Activated CD8-positive, alpha-beta memory T cell treated with anti-CD3 and anti-CD28 coated beads, Interleukin-2, amount 50 U/mL, for 4 hours (primary cell): ENCODE results near the gene NCKAP5.

Experiments used
- DNase-seq: peaks from one replicate; pipeline ENCODE4 v3.0.0-alpha.2; 2020

The NCKAP5 gene

DNA sequence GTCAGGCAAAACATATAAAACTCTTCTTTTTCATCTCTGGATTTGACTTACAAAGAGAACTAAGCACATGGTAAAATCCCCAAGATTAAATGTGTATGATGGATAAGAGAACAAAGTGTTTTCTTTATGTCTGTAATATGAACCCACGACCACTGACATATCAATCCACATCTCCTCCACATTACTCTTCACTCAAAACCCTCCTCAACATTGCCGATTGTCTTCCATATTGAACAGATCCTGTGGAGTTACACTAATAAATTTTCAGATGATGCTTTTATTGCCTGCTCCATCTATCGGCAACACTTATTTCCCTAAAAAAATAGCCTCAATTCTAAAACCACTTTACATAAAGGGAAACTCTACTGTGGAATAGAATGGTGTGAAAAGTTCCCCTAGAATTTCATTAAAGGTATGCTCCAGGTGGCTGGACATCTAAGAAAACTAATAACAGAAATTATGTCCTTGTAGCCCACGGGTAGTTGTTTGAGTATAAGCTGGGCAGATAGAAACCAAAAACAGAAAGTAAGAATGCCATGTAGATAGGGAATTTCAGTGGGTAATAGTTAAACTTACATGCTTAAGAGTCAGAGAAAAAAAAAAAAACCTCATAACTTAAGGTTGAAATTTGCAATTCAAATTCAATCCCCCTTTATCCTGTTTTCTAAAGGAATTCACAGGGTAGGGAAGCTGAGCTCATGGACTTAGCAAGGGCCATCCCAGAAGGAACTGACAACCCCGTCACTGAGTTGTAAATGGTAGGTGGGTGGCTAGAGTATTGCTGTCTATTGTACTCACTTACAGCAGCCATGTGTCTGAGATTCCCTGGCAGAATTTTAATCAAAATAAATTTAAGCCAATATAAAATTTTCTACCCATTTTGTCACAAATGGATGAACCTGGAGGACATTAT is 592.8 kb downstream of the NCKAP5 start:
- DNase-seq = no peak

DNA sequence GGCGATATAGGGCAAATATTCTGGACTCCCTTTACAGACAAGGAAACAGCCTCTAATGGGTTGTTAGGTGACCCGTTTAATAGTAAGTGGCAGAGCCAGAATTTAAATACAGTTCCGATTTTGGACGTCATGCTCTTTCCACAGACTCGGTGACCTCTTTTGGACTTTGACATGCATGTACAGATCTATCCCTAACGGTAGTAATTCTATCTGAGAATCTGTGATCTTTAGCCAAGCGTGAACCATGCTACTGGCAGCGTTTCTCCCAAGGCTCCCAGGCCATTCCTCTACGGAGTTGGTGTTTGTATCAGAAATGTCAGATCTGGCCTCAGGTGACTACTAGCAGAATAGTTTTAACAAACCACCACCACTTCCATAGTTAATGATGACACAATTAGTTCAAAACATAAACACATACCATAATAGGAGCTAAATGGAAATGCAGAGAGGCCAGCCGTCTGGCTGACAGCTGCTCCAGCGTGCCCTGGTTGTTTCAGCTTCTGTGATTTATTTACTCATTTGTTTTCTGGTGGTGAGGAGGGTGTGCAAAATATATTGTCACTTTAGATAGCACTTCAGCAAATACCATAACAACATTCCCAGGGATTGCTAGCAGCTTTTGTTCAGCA is 593.7 kb downstream of the NCKAP5 start:
- DNase-seq = no peak

DNA sequence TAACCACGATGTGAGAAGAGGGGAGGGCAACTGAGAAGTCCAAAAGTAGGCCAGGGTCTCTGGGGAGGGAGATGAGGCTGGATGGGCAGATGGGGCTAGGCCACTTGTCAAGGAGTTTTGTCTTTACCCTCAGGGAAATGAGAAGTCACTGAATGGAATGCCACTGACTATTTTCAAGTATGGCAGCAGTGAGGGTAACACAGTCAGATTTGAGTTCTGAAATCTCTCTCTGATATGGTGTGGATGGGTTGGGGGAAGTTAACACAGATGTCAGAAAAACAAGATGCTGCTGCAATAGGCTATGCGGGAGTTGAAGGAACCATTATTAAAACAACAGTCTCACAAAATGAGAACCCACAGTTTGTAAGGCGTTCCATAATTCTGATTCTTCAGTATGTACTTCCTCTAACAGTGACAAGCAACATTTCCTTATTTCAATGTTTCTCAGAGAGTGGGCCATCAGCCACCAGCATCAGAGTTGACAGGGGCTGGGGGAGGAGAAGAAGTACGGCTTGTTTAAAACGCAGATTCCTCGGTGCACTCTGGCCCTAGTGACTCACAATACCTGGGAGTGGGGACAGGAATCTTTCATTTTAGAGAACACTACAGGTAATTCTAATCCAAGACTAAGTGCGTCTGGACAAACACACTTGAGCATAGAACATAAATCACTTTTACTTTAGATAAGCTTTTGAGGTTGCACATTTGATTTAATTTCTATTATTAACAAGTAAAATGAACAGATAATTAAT is 596.8 kb downstream of the NCKAP5 start:
- DNase-seq = no peak

DNA sequence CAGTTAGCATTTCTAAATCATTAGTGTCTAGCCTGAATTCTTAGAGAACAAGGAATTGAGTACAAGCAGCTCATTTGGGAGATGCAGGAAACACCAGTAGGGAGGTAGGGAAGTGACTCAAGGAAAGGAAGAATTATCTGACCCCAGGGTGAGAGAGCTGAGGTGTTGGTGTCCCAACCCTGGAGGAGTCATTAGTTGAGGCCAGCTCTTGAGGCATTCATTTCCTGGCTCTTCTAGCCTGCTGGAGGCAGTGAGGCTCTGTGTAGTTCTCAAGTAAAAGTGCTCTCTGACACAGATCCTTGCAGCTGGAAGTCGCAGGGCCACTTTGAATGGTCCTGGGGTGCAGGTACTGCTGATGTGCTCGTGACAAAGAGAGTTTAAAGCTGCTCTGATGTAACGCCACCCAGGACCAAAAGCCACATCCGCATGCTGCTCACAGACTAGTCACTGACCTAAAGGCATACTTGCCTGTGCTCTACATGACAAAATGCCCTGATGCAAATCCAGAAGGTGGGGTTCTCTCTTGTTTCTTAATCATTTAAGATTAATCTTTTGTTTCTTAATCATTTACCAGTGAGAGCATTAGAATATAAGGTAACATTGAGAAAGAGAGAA is 598.8 kb downstream of the NCKAP5 start:
- no peak for DNase-seq

DNA sequence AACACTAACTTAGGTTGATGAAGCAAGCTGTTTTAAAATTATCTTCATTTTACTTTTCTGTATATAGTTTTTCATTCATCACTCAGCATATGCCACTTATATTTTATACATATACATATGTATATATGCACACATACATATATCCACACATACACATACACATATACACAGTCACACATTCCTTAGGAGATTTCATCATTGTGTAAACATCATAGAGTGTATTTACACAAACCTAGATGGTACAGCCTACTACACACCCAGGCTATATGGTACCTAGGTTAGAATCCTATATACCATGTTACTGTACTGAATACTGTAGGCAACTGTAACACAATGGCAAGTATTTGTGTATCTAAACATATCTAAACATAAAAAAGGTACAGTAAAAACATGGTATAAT is 602.8 kb downstream of the NCKAP5 start:
- DNase-seq = no peak

DNA sequence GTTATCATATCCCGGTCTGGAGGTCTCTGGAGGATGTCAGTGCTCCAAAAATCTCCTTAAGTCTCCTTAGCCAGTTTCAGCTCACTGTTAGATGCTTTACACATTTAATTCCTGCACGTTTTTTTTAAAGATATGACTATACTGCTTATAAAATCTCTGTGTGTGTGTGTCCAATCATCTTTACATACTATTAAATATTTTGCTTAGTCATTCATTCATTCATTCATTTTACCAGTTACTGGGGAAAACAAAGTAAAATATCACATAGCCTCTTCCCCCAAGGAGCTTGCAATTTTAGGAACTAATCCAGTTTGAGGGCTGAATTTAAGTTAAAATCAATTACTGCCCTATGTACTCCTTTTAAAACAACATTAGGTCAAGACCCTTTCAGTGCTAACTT is 605.1 kb downstream of the NCKAP5 start:
- no peak for DNase-seq

DNA sequence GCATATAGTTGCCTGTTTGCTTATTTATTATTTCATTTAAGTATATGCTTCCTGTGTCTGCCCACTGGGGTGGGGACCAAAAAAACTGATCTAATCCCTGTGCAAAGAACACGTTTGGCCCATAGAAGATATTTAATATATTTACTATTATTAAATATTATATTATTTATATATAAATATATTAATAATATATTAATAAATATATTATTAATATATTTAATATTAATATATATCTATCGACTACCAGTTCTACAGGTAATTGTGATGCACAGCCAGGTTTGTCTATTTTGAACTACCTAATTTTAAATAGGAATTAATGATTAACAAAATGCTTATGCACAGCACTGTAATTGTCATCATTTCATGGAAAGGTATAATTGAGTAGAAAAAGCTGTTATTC is 609.4 kb downstream of the NCKAP5 start:
- DNase-seq = no peak

DNA sequence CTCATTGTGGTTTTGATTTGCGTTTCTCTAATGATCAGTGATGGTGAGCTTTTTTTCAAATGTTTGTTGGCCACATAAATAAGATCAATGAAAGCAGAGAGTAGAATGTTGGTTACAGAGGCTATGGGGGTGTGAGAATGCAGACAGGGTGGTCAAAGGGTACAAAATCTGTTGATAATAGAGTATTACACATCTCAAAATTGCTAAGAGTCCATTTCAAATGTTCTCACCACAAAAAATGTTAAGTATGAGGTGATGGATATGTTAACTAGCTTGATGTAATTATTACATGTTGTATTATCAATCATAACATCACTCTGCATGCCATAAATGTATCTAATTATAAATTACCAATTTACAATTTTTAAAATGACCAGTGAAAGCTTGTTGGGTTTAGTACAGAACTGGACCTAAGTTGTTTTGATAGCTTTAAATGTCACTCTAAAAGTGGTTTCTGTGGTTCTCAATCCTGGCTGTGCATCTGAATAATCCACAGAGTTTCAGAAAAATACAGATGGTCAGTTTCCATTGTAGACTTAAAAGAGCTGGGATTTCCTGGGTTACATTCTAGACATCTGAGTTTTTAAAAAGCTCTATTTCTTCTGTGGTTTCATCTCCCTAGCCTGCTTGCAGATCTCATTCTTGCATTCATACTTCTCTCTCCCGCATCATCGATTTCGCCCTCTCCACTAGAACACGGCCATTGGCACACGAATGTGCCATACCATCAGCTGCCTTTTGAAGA is 612.2 kb downstream of the NCKAP5 start:
- DNase-seq = no peak

DNA sequence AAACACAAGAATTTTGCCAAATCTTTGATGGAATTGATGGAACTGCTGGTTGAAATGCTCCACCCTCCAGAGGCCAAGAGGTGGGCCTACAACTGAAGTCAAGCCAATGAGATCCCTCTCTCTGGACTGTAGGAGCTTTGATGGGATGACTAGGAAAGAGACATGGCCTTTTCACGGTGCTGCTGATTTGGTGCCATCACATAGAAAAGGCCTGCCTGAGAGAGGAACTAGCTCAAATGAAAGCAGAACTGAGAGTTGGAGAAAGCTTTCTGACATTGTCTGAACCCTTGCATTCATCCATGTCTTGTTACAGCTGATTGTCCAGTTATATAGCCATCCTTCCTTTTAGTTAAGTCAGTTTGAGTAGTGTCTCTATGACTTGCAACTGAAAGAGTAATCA is 614.5 kb downstream of the NCKAP5 start:
- no peak for DNase-seq

DNA sequence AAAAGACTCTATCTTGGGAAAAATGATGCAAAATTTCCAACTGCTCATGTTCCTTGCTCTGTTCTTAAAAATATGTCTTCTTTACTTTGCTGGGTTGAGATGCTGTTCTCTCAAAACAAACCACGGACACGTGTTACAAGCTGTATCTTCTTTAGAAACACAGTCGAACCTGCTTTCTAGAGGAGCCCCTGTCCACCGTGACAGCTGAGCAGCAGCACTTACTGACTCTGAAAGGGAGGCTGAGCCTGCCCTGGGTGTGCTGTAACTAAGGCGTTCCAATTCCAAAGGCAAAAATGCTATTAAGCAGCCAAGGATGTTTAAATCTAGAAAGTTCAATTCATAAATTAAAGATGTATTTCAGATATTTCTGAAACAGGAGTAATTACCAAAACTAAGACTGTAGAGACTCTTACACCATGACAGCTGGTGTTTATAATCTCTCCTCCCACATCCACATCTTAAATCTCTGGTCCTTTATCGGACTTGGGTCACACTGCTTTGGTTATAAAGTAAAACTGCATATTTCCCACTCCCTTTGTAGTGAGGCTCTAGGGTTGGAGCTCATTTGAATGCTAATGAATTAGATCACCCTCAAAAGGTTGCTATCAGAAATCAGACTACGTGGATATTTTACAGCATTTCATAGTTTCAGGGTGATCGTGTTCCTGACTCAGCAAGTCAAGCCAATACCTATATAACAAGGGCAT is 617.1 kb downstream of the NCKAP5 start:
- DNase-seq = no peak

DNA sequence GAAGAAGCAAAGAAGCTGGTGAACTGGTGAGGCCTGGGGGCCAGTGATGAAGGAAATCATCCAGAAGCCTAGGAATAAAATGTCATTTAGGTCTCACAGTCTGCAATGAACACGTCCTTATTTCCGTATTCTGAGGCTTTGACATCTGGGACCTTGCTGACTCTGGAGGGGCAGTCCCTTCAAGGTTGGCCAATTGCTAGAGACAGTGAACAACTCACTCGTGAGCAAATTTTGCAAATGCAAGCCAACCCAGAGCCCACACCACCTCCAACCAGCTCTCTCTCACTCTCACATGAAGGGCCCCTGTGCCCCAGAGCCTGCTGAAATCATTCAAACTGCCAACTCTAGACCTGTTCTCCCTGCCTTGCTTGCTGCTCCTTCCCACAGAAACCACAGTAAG is 619.2 kb downstream of the NCKAP5 start:
- DNase-seq = no peak

DNA sequence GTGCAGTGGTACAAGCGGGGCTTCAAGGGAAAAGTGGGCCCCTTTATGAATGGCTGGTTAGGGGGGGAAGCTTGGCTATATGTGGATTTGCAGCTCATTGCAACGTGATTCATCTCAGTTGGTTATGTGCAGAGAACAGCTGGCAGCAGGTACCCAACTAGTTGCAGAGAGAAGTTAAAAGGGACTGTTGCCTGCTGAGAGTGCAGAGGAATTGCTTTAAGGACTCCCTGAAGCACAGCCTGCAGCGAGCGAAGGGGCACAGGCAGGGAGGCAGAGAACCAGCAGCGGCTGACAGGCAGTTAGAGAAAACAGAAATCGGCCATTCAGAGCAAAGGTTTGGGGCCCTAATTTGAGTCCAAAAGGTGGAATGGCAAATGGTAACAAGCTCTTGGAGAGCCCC is 620.1 kb downstream of the NCKAP5 start:
- no peak for DNase-seq

DNA sequence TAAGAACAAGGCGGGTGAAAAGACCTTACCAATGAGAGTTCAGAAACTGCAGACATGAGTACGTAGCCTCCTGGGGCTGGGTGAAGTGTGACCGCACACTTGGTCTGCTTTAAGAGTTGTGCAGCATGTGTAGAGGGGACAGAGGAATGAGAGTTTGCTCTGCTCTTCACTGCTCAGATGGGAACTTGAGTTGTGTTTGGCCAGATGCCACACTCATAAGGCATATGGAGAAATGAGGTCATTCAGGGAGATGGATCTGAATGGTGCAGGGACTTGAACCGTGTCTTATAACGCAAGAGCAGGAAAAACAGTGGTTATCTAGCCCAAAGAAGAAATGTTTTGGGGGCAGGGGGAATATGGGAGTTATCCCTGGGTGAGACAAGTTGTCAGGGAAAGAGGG is 624.4 kb downstream of the NCKAP5 start:
- no peak for DNase-seq

DNA sequence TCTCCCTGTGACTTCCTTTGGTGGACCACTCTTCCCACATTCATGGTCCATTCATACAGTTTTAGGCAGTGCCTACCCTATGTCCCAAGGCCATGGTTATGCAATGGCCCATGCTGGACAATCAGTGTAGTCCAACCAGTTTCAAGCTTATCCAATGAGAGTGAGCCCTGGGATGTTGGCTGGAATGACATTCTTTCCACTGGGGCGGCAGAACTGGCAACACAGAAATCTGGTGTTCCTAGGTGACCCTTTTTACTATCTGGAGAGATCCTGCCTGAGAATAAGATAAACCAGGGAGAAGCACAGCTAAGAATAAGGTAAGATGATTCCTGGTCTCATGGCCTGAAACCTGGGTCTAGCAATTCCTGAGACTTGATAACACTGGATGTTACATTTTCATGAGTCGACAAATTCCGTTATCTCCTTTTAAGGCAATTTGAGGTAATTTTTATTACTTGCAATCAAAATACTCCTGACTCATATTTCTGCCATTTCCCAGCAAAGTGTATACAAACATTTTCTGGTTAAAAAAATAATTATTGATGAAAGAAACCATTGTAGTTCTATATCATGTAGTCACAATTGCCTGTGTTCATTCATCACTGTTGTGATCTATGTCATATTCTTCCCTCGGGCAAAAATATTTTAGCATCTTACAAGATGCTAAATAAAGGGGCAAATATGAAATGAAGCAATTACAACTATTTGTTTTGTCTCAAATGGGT is 626.8 kb downstream of the NCKAP5 start:
- DNase-seq = no peak

DNA sequence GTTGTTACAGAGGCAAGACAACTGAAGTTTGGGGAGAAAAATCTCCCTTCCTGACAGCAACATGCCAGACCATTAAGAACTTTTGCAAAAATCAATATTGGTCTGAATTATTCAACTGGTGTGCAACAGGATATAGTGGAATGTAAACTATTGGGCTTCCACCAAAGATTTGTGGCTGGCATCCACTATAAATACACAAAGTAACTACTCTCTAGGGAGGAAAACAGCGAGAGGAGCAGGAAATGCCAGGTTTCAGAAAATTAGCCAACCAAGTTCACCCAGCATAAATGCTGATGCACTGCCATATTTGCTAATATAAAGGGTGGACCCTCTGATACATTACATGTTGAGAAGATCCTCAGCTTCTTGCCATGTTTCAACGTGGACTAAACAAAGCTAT is 630.6 kb downstream of the NCKAP5 start:
- no peak for DNase-seq

DNA sequence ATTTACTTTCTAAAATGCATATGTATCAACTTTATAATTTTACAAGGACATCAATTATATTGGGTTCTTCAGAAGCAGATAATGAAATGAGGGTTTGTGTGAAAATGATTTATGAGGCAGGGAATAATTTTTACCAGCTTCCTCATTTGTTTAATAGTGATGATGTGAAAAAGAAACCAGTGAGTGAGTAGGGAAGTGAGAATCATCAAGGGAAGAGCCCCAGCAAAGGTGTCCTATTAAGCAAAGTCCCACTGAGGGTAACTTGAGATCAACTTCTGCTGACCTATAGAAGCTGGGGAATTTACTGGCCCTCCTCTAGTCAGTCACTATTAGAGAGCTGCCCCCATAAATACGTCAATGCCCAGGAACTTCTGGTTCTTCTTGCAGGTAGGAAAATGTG is 631.5 kb downstream of the NCKAP5 start:
- DNase-seq = no peak

DNA sequence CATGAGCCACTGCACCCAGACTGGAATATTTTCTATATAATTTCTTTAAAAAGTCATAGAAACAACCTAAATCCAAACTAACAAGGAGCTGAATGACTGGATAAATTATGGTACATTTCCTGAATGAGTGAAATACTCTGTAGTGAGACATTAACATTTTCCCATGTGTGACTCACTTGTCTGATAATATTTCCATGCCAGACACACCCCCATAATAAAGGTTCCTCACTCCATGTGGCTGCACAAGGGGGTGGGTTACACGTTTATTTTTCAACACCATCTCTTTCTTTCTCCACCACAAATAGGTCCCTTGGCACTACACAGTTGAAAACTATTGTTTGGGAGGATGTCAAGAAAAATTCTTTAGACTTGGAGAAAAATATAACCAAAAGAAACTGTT is 632.0 kb downstream of the NCKAP5 start:
- no peak for DNase-seq

DNA sequence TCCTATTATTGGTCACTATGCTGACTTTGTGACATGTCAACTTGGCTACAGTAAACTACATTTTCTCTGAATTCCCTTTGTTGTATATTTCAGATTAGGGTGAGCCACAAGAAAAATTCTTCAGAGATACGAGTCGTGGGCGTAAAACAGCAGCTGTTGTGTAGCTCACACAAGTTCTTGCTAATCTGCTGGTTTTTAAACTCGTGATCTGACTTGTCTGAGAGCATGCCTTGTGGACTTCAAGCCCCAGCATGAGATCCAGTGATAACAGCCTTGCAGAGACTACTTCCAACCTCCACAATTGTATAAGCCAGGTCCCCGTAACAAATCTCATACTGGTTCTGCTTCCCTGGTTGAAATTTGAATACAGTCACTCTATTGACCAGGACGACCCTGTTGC is 638.5 kb downstream of the NCKAP5 start:
- DNase-seq = no peak

DNA sequence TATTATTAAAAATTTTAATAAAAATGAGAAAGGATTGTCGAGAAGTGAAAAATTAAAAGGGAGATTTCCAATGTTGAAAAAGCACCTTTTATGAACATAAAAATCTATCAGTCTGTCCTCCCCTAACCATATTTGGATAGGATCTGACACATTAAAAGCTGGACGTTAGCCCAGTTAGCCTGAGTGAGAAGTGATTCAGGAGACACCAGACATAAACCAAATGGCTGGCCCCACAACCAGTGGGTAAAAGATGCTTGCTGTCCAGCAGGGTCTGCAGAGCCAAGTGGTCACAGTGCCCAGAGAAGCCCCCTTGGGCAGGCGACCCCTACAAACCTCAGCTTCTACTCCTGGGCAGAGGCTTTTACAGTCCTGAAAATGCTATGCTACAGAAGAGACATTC is 644.5 kb downstream of the NCKAP5 start:
- no peak for DNase-seq

DNA sequence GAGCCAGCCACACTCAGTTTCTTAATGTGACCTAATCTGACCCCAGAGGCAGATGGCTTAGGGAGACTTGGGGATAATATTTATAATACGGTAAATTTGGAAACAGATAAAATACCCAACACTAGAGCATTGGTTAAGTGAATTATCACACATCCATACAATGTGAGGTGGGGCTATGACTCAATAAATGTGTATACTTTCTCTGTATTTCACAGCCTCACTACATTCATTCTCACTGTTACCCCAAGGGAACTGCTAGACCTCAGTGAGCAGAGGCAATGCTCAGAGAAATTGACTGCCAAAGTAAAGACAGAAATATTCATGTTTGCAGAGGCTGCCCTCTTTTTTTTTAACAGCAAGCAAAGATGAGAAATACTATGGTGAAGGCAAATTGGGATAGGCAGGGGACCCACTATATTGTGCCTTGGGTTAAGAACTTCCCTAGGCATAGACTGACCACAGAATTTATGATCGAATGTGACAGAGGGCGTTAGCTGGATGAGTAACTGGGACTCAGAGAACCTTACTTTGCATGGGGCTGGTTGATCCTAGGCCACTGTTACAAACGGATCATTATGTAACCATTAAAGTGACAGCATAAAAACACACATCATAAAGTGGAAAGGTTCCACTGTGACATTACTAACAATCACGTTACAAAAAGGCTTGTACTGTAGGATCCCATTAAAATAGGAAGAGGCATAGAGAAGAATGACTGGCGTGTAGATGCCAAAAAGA is 652.3 kb downstream of the NCKAP5 start:
- DNase-seq = no peak
